HL-60 (cell line): ENCODE results near the gene TPPP.

ENCODE experiments used
- CTCF ChIP-seq: IDR thresholded peaks from one replicate; pipeline ENCODE4 v1.5.1; 2011; ENCODE audit warnings: low read length, control low read depth, inconsistent platforms; ENCODE audit not compliant: insufficient read depth
- GABPA ChIP-seq: IDR thresholded peaks from 2 replicates; pipeline ENCODE4 v1.6.1; 2012; ENCODE audit warnings: low read depth
- POLR2AphosphoS5 ChIP-seq: IDR thresholded peaks from 2 replicates; pipeline ENCODE4 v1.6.1; 2012; ENCODE audit warnings: low read depth
- REST ChIP-seq: IDR thresholded peaks from 2 replicates; pipeline ENCODE4 v1.6.1; 2012; ENCODE audit warnings: low read depth; ENCODE audit not compliant: insufficient replicate concordance
- SPI1 ChIP-seq: IDR thresholded peaks from 2 replicates; pipeline ENCODE4 v1.6.1; 2012; ENCODE audit warnings: low read depth, mild to moderate bottlenecking, borderline replicate concordance

DNA sequence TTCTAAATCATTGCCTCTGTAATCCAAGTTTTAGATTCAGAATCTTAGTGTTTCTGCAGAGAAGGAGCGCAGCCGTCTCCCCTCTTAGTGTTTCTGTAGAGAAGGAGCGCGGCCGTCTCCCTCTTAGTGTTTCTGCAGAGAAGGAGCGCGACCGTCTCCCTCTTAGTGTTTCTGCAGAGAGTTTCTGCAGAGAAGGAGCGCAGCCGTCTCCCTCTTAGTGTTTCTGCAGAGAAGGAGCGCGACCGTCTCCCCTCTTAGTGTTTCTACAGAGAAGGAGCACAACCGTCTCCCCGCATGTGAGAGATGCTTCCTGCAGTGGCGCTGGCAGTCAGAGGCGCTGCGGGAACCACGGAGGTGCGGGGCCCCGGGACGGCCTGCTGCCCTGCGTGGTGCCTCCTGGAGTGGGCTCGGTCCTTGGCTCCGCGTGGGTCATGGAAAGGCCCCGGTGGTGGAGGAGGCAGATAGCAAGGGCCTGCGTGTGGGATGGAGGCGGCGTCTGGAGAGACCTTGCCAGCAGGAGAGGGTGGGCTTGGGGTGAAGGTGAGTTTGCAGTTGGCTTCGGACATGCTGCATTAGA, 70.1 kb downstream of the TPPP start:
- TF ChIP-seq CTCF (no peak), POLR2AphosphoS5 (no peak), REST (no peak), GABPA (no peak), SPI1 (no peak)
